Stimulated activated CD8-positive, alpha-beta memory T cell treated with anti-CD3 and anti-CD28 coated beads, Interleukin-2, amount 100 ng/mL, for 48 hours (primary cell): Measurements from ENCODE around the gene ZFP92.

ENCODE experiments used
- DNase-seq, 2 donors: peaks; one replicate each; pipeline ENCODE4 v3.0.0-alpha.2; 2020; ENCODE audit warnings: low read depth in 2 of 2

The ZFP92 gene

GRCh38 chrX:153408871-153409351, 2.4 kb upstream of the ZFP92 start:
- DNase-seq: no peak

GRCh38 chrX:153409414-153410101, 1.7 kb upstream of the ZFP92 start:
- DNase-seq: no peak

GRCh38 chrX:153410373-153410772, 899 bp upstream of the ZFP92 start:
- no peak for DNase-seq

GRCh38 chrX:153410888-153411254, 401 bp upstream of the ZFP92 start:
- DNase-seq: no peak

DNA sequence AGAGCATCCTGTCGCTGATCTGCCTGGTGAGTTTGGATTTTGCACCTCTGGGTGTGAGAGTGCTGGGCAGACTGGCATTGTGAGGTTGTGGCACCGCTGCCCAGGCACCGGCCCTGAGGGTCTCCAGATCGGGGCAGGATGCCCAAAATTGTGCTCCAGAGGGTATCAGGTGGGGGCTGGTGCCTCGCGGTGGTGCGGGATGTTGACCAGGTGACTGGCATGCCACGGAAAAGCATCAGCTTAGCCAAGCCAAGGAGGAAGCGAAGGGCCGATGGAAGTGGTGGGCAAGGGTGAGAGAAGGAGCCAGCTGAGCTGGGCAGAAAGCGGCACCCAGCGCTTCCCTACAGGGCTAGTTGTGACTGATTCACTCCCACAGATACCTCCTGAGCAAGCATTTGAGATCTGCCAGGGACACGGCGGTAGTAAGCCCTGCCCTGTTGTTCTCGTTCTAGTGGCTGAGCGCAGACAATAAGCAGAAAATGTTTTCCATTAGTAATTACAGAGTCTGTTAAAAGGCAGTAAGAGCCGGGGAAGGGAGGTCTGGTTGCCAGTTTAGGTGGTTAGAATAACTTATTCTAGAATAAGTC, 809 bp downstream of the ZFP92 start:
- no peak for DNase-seq

DNA sequence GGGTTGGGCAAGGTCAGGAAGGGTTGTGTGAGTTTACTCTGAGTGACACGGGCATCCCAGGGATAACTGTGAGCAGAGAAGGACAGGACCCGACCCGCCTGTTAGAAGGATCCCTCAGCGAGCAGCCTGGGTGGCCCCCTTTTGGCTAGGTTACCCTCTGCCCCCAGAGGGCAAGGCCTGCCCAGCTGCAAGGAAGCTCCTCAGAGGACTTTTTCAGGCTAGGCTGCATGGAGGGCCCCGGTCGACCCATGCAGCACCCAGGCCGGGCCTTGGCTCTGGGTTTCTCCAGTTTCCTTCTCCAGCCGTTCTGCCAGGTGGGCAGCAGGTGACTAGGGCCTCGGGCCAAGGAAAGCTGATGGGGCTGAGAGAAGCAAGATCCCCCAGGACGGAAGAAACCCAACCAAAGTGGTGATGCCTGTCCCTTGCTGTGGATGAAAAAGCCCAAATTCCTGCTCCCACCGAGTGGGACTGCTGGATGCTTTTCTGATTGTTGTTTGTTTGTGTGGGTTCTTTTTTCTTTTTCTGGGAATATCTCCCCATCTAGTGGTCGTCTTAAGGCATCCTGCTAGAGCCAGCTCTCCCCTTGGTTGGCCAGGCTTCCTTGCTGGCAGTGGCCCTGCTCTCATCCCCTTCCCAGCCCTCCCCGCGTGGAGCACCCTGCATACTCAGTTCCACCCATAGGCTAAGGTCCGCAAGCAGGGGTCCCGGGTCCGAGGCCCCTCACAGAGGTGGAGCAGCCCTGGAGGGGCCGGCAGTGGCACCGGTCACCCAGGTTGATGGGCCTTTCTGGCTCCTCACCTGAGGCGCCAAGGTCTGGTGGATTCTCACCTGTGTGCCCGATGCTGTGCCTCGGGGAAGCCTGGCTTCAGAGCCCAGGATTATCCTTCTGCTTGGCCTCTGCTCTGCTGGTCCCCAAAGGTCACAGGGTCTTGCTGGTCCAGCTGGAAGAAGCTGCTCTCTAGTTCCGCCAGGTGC, 1.8 kb downstream of the ZFP92 start:
- no peak for DNase-seq

DNA sequence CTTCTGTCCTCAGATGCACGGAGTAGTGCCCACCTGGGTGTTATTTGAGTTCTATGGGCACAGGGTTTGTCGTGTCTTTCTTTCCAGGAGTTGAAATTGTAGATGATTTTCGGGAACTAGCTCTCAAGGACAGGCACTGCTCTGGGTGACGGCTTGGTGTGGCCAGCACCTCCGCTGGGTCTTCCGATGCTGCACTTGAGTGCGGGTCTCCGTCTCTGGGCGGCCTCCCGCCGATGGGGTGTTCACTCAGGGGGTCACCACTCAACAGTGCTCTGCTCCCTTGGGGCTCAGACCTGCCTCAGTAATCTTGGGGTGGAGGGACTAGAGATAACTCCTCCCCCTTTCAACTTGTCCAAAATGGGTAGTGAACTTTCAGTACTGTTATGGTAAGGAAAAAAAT, 2.5 kb downstream of the ZFP92 start:
- no peak for DNase-seq

DNA sequence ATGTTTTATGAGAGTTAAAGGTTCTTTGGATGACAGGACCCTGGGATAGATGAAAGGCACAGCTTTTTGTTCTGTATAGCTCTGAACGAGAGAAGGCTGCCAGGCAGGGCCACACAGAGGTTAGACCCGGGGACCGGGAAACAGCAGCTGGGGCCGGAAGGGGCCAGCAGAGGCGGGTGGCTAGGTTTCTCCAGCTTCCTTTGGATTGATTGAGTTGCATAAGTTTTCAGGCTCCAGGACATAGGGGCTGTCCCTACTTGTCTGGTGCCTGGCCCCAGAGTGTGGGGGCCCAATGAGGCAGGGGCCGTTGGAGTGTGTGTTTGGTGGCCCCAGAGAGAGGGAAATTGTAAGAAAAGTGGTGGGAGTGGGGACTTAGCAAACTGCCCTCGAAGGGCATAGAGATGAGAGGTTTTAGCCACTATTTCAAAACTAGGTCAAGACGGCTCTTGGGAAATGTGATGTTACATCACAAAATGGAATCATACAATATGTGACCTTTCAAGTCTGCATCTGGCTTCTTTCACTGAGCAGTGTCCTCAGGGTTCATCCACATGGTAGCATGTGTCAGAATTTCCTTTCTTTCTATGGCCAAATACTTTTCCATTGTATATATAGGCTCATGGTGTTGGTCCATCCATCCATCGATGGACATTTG, 3.7 kb downstream of the ZFP92 start:
- no peak for DNase-seq

- no peak for DNase-seq
Measured at GRCh38 chrX:153416781-153417450, 5.6 kb downstream of the ZFP92 start.

DNA sequence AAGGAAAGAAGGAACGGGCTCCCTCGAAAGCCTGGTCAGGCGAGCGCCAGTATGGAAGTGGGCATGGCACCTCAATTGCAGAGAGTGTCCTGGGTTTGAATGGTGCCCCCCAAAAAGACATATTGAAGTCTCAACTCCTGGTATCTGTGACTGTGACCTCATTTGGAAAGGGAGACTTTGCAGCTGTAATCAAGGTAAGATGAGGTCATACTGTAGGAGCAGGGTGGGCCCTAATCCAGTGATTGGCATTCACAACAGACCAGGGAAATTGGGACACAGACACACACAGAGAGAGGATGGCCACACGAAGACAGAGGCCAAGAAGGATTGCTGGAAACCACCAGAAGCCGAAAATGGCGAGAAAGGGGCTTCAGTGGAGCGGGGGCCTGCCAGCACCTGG, 6.4 kb downstream of the ZFP92 start:
- no peak for DNase-seq

GRCh38 chrX:153420851-153421599, 9.8 kb downstream of the ZFP92 start:
- no peak for DNase-seq

GRCh38 chrX:153421856-153422255, 10.6 kb downstream of the ZFP92 start:
- no peak for DNase-seq

DNA sequence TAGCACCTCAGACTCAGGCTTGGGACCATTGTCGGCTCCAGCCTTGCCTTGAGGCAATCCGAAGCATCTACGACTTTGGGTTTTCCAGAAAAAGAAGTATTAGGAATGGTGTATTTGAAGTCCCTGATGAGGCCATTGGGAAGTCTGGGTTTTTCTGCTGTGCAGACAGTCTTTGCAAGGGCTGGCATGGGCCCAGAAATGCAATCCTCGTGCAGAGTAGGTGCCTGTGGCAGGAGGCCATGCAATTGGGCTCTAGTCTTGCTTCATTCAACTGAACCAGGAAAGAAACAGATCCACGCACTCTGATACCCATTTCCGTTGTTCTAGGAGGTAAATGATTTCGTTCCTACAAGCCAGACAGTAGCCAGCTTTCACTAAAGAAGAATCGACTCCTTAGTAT, 12.4 kb downstream of the ZFP92 start:
- DNase-seq: no peak

- DNase-seq: no peak
Measured at GRCh38 chrX:153426204-153426603, 14.9 kb downstream of the ZFP92 start.

DNA sequence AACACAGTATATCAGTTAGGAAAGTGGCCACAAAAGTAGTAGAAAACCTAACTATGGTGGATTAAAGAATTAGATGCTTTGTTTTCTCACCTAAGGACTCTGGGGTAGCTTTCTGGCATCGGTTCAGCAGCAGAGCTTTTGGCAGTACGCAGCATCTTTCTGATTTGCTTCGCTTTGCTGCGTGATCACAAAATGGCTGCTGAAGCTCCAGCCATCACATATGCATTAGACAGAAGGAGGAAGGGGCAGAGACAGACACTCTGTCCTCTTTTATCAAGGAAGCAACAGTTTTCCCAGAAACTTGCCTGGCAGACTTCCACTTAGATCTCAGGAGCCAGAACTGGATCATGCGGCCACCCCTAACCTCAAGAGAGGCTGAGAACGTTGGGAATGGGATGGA, 19.5 kb downstream of the ZFP92 start:
- DNase-seq: no peak

- no peak for DNase-seq
Measured at GRCh38 chrX:153433161-153433680, 21.9 kb downstream of the ZFP92 start.

GRCh38 chrX:153433781-153434285, 22.6 kb downstream of the ZFP92 start:
- no peak for DNase-seq

- DNase-seq: no peak
Measured at GRCh38 chrX:153434801-153435200, 23.5 kb downstream of the ZFP92 start.

DNA sequence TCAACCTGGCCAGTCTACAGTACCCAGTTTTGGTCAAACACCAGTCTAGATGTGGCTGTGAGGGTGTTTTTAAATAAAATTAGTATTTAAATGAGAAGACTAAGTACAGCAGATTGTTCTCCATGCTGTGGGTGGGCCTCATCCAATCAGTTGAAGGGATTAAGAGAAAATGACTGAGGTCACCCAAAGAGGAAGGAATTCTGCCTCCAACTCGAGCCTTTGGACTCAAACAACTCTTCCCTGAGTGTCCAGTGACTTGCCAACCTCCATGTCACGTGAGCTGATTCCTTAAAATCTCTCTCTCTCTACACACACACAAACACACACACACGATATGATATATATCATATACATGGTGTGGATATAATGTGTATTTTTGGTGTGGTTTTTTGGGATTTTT, 24.6 kb downstream of the ZFP92 start:
- no peak for DNase-seq

DNA sequence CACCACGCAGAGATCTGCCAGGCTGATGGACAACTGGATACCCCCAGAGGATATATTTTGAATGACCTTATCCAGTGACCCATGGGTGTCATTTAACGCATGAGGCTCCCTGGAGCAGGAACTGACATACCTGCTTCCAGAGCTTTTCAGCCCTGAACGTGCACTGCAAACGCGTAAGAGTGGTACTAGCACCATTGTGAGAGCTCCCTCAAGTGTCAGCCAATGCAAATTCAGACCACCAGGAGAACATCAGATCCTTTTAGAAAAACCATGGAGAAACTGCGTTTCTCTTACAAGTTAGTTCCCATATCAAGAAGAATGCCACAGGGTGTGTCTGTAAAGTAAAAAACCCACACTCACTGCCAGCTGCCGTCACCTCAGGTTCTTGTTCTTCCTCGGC, 27.3 kb downstream of the ZFP92 start:
- no peak for DNase-seq
